Prostate gland (tissue), 2 donors: ENCODE results near the gene AOPEP. TPM values are rescaled to one million over a fixed set of nuclear protein-coding genes. Genes with fewer than 3 reads are reported as not detected.

Experiments
- DNase-seq: peaks from one replicate; pipeline ENCODE4 v3.0.0-alpha.2; 2019; ENCODE audit warnings: low spot score
- H3K27ac ChIP-seq, 2 donors: fragments of 200-600 bp; sonication (generic); 2 replicates each; pipeline ENCODE4 v1.5.1; 2017 to 2019
- H3K27me3 ChIP-seq: fragments of 200-600 bp; sonication (generic); replicated peaks from 2 replicates; pipeline ENCODE4 v1.5.1; 2019; ENCODE audit not compliant: insufficient read depth
- H3K36me3 ChIP-seq, 2 donors: fragments of 200-600 bp; sonication (generic); 1 replicate in 1 of 2; 2 replicates in 1 of 2; pipeline versions ENCODE4 v1.5.1 to v1.8.1; 2017 to 2019
- H3K4me1 ChIP-seq: fragments of 200-600 bp; sonication (generic); replicated peaks from 2 replicates; pipeline ENCODE4 v1.5.1; 2019
- H3K4me3 ChIP-seq, 2 donors: fragments of 200-600 bp; sonication (generic); 2 replicates each; pipeline ENCODE4 v1.5.1; 2017 to 2019
- H3K9me3 ChIP-seq: fragments of 200-600 bp; sonication (generic); 2 replicates; pipeline ENCODE4 v1.5.1; 2017
- CTCF ChIP-seq, 4 experiments: fragments of 200-600 bp in 2 of 4; fragments of 450-650 bp in 2 of 4; sonication (generic) in 2 of 4; IDR thresholded peaks; 1 replicate in 3 of 4; 2 replicates in 1 of 4; pipeline ENCODE4 v1.5.1; 2016 to 2019; ENCODE audit warnings: antibody characterized with exemption in 4 of 4, mild to moderate bottlenecking in 2 of 4, moderate library complexity in 2 of 4
- POLR2A ChIP-seq: fragments of 450-650 bp; IDR thresholded peaks from one replicate; pipeline ENCODE4 v1.6.1; 2016; ENCODE audit warnings: antibody characterized with exemption, mild to moderate bottlenecking
- POLR2AphosphoS5 ChIP-seq: sonication (generic); formaldehyde crosslinking; IDR thresholded peaks from one replicate; pipeline ENCODE4 v1.6.1; 2017; ENCODE audit warnings: antibody characterized with exemption
- WGBS: methylation state at CpG from one replicate; pipeline ENCODE4 v1.1.5; 2018; 5-methylcytosine and 5-hydroxymethylcytosine counted together
- intact Hi-C: fragments of 100-400 bp; cut with DNase I; formaldehyde crosslinking; loops from one replicate; pipeline ENCODE4 v1.14.2; 2022
- total RNA-seq, 2 donors: library from RNA; depleted of rRNA; stranded (reverse); fragments of >200 nt; gene quantifications; one replicate each; pipeline ENCODE4 v1.1.0, GENCODE V29; 2016

Gene AOPEP
- total RNA-seq, 2 donors from 2014 or later, result 107 to 188 TPM

GRCh38 chr9:94867842-94868312 lies 141.4 kb downstream of the AOPEP start:
- no peaks in the 10 kb centered on the region for H3K4me1 ChIP-seq
- no peaks in the 10 kb centered on the region for H3K27me3 ChIP-seq
- 15% methylated on average over 4 of the region's 4 CpGs for WGBS
- H3K4me3 ChIP-seq, result no peak overlapping the region
- no peak for DNase-seq
- no peaks in the 10 kb centered on the region for H3K9me3 ChIP-seq
- peak overlapping the region; percentile 79 to 83 for H3K27ac ChIP-seq
- intact Hi-C loops, result loop anchor here (2.0 to 5.0 kb wide), 3 partner anchors 41 to 134 kb away; no protein-coding TSS in a partner anchor
- TF ChIP-seq POLR2A, result no peak
- no peak for TF ChIP-seq CTCF (IDR thresholded peaks at IDR 0.05)
- no peak for TF ChIP-seq POLR2AphosphoS5
- no peaks in the 10 kb centered on the region for H3K36me3 ChIP-seq

GRCh38 chr9:94868464-94868863 lies 142.0 kb downstream of the AOPEP start:
- Histone ChIP-seq H3K9me3 (no peaks in the 10 kb centered on the region), H3K4me3 (no peak overlapping the region), H3K27ac (peak overlapping the region; percentile 79 to 83), H3K4me1 (no peaks in the 10 kb centered on the region), H3K36me3 (no peaks in the 10 kb centered on the region), H3K27me3 (no peaks in the 10 kb centered on the region)
- WGBS, result 93% methylated on average over 2 of the region's 2 CpGs
- no peak for DNase-seq
- intact Hi-C loops, result loop anchor here (5.0 kb wide), 2 partner anchors 41 to 134 kb away; no protein-coding TSS in a partner anchor
- TF ChIP-seq CTCF (IDR thresholded peaks at IDR 0.05) (no peak), POLR2A (no peak), POLR2AphosphoS5 (no peak)

- no peak overlapping the region for H3K27ac ChIP-seq
- intact Hi-C loops, result loop anchor here (5.0 kb wide), 2 partner anchors 42 to 133 kb away; no protein-coding TSS in a partner anchor
- no peaks in the 10 kb centered on the region for H3K36me3 ChIP-seq
- H3K27me3 ChIP-seq, result no peaks in the 10 kb centered on the region
- WGBS, result 50% methylated on average over 4 of the region's 4 CpGs
- no peak for DNase-seq
- H3K9me3 ChIP-seq, result no peaks in the 10 kb centered on the region
- H3K4me1 ChIP-seq, result no peaks in the 10 kb centered on the region
- TF ChIP-seq POLR2A, result no peak
- no peak for TF ChIP-seq CTCF (IDR thresholded peaks at IDR 0.05)
- TF ChIP-seq POLR2AphosphoS5, result no peak
- no peak overlapping the region for H3K4me3 ChIP-seq
These were observed 142.9 kb downstream of the AOPEP start for GRCh38 chr9:94869415-94869843.

GRCh38 chr9:94870465-94870792 lies 143.9 kb downstream of the AOPEP start:
- H3K9me3 ChIP-seq, result no peaks in the 10 kb centered on the region
- H3K27ac ChIP-seq, result no peak overlapping the region
- intact Hi-C loops, result no loop called here
- DNase-seq, result no peak
- WGBS, result 84% methylated on average over 3 of the region's 3 CpGs
- H3K4me1 ChIP-seq, result no peaks in the 10 kb centered on the region
- no peak overlapping the region for H3K4me3 ChIP-seq
- no peak for TF ChIP-seq CTCF (IDR thresholded peaks at IDR 0.05)
- TF ChIP-seq POLR2A, result no peak
- no peak for TF ChIP-seq POLR2AphosphoS5
- no peaks in the 10 kb centered on the region for H3K27me3 ChIP-seq
- no peaks in the 10 kb centered on the region for H3K36me3 ChIP-seq

GRCh38 chr9:94870793-94871558 lies 144.5 kb downstream of the AOPEP start:
- 86% methylated on average over 8 of the region's 8 CpGs for WGBS
- no peak for DNase-seq
- no peaks in the 10 kb centered on the region for H3K9me3 ChIP-seq
- intact Hi-C loops, result no loop called here
- H3K27ac ChIP-seq, result no peak overlapping the region
- TF ChIP-seq POLR2A (no peak), CTCF (IDR thresholded peaks at IDR 0.05) (no peak), POLR2AphosphoS5 (no peak)
- H3K4me3 ChIP-seq, result no peak overlapping the region
- no peaks in the 10 kb centered on the region for H3K27me3 ChIP-seq
- no peaks in the 10 kb centered on the region for H3K36me3 ChIP-seq
- no peaks in the 10 kb centered on the region for H3K4me1 ChIP-seq
